Measurements from ENCODE around the gene C21orf91.

The C21orf91 gene

GRCh38 chr21:17819114-17819876 lies at the start of gene C21orf91:
Gene C21orf91, minus strand, starts transcription at chr21:17819356. Its CDS starts 1,038 bp downstream, at chr21:17818318.
- peak; percentile 79 for DNase-seq

GRCh38 chr21:17866590-17866989 lies 47.4 kb upstream of the C21orf91 start:
- no peak for DNase-seq

GRCh38 chr21:17859661-17860060 lies 40.5 kb upstream of the C21orf91 start:
- DNase-seq: no peak

DNA sequence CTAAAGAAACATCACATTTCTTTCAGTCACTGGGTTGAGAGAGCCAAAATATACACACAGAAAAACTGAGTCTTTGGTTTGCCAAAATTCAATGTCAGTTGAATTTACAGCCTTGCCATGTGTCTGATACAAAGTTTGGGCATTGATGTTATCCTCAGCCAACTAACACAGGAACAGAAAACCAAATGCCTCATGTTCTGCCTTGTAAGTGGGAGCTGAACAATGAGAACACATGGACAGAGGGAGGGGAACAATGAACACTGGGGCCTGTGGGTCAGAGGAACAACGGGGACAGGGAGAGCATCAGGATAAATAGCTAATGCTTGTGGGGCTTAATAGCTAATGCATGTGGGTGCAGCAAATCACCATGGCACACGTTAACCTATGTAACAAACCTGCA lies 39.6 kb upstream of the C21orf91 start:
- DNase-seq: no peak

GRCh38 chr21:17854745-17855144 lies 35.6 kb upstream of the C21orf91 start:
- DNase-seq: no peak

DNA sequence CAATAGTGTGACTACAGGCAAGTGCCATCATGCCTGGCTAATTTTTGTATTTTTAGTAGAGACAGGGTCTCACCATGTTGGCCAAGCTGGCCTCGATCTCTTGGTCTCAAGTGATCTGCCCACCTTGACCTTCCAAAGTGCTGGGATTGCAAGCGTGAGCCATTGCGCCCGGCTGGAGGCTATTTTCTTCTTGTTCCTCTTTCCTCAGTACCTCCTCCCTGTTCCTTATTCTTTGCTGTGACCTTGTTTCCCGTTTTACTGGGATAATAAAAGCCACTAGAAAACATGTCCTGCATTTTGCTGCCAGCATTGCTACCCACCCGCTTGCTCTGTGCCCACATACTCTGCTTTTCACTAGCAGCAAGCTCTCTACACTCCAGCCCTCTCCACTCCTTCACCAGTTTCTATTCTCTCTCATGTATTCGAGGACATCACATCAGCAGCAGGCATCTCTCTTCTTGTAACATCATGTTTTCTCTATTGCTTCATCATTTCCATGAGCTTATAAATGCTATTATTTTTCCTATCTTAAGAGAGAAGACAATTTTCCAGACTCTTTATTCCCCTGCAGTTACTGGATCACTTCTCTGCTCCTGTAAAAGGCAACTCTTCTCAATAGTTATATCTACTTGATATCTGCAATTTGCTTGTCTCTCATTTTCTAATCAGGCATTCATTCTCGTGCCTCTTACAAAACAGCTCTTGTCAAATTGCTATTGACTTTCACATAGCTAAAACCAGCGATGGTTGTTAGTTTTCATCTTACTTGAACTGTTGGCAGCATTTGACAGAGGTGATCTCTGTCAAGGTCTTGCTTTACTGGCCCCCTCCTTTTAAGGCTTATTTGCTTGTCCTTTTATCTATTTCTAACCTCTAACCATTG lies 34.5 kb upstream of the C21orf91 start:
- DNase-seq: no peak

- DNase-seq: no peak
Measured at GRCh38 chr21:17848228-17848627, 29.1 kb upstream of the C21orf91 start.

DNA sequence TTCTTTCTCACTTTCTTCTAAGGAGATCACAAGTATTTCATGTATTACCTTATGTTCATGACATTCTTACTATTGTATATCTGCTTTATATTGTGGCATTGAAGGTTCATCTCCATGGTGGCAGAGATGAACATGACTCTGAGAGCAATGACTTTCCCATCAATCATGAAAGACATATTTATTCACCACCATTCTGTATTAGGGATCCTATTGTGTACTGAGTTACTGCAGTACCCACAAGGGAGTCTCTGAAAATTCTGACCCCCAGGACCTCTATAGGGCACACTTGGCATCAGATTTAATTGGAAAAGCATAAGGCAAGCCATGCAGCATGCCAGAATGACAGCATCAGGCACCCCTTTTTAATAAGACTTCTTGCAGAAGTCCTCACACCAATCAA lies 21.9 kb upstream of the C21orf91 start:
- no peak for DNase-seq

DNA sequence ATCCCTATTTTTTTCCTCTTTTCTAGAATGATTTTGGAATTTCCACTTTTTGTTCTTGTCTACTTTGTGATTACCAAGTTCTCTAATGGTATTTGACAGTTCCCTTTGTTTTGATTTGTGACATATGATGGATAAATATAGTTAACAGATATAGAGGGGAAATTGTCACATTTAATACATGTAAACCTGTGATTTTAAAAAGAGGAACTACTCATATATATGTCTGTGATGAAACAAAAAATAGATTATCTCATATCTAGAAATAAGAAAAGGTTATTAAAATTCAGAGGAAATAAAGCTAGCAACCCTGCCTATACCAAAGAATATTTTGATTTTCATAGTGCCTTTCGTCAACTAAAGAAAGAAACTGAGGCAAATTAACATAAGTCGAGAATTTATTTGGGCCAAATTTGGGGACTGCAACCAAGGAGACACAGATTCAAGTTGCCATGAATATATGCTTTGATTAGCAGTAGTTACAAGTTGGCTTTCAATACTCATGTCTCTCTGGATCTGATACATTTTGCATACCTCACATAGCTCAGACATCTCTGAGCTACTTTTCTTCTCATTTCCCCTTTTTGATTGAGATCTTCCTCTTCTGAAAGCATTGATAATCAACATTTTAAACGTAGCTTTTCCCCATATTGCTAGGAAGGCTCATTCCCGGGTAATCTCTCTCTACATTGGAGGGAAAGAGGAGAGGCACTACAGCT lies 15.6 kb upstream of the C21orf91 start:
- no peak for DNase-seq

GRCh38 chr21:17829472-17829871 lies 10.3 kb upstream of the C21orf91 start:
- DNase-seq: no peak

GRCh38 chr21:17828223-17828622 lies 9.1 kb upstream of the C21orf91 start:
- DNase-seq: no peak

GRCh38 chr21:17823846-17824245 lies 4.7 kb upstream of the C21orf91 start:
- DNase-seq: no peak

- DNase-seq: no peak
Measured at GRCh38 chr21:17821121-17821520, 2.0 kb upstream of the C21orf91 start.

DNA sequence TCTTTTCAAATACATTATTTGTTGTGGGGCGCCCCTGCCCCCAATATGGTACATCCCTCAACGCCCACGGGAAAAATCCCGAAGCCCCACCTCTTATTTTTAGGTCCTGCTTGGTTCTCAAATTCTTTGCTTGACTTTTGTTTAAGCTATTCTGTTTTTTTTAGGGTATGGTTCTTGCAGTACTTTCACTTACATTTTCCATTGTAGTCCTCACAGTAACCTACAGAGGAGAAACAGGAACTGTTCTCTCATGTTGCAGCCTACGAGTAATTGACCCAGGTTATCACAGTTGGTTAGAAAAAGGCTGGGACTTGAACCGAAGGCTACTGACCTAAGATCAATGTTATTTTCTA lies 697 bp upstream of the C21orf91 start:
- peak; percentile 29 for DNase-seq

GRCh38 chr21:17818186-17819113 lies 706 bp downstream of the C21orf91 start:
- peak; percentile 19 for DNase-seq

DNA sequence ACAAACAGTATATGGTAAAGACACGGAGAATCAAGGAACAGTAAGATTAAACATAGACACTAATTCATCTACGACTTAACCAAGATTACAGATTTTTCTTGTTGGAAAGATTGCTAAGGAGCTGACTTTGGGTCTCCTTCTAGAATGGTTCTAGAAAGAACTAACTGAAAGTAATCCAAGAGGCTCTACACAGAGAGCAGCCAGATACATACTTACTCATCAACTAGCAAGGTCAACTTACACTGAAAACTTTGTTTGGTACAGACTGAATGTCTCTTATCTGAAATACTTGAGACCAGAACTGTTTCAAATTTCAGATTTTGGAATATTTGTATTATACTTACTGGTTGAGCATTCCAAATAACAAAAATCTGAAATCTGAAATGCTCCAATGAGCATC lies 5.8 kb downstream of the C21orf91 start:
- DNase-seq: no peak

GRCh38 chr21:17805966-17806365 lies 13.2 kb downstream of the C21orf91 start:
- no peak for DNase-seq

- no peak for DNase-seq
Measured at GRCh38 chr21:17803536-17803935, 15.6 kb downstream of the C21orf91 start.

DNA sequence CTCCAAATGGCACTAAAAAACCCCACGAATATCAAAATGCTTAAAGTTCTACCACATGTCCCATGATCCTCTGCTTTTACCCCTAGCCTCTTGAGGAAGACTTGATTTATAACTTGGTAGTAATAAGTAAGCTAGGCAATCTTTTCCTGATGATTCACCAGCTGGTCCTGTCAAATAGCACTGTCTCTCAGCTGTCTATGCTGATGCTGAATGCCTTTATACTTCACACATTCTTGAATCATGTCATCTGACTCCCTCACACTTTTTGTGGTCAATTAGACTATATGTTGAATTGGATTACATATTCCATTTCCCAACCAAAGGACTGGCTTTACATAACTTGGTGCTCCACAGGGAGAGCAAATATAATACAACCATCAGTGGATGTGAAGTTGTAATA lies 16.6 kb downstream of the C21orf91 start:
- DNase-seq: no peak

DNA sequence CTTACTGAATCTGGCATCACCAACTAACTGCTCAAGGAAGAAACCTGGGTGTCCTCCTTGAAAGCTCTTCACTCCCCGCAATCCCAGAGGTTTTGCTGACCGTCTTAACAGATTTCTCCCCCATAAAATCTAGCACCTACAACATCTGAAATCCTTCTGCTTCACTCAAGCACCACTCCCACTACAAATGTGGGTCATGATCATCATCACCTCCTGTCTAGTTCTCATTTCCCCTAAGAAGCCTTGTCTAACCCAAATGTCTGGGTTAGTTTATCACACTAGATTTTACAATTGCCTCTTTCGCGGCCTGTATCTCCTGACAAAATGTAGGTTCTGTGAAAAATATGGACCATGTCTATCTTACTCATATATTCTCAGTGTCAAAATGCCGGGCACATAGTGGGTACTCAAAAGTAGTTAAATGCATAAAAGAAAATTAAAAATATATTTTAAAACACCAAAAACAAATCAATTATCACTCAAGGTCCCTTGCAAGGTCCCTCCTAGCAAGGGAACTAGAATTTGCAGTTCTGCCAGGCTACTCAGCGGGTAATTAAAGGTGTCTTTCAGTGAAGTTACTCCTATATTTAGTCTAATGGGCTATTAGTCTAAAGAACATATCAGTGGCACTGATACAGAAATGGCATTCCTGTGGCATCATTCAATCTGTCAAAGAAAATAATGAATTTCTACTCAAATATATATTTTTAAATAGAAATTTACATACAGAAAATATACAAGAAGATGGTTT lies 19.6 kb downstream of the C21orf91 start:
- no peak for DNase-seq

DNA sequence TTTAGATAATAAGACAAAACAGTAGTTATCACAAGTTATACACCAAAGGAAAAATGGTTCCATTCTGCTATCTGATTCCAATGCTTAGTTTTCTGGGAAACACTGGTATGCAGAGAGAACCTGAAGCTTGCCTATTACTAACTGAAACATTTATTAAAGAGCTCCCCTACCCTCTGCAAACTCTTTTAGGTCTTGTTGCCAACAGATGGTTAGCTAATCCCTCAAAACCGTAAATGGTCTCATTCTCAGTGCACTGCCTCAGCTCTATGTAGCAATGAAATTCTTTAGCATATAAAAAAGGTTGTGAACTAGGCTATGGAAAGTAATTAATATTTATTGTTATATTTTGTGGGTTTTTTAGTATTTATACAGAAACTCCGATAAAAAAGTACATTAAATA lies 20.4 kb downstream of the C21orf91 start:
- DNase-seq: no peak

DNA sequence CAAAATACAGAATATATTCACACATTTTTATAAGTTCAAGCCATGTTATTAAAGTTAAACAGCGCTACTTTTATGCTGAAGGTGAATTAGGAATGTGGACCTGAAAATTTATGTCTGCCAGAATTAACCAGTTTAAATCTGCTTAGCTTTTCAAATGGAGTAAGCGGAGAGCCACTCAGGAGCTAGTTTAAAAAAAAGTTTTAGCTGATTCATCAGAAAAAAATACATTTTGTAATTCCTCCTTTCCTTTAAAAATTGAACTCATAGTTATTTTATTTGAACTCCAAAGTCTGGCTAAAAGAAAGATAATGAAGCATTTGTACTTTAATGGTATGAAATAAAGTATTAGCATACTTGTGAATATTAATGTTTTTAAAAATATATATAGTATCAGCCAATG lies 21.2 kb downstream of the C21orf91 start:
- no peak for DNase-seq

Measured in NCI-H146 (cell line).